HepG2 (cell line): ENCODE measurements around the gene SPRY1. TPM values are rescaled to one million over a fixed set of nuclear protein-coding genes. Genes with fewer than 3 reads are reported as not detected.

ENCODE experiments used
- DNMT3B ChIP-seq: conservative IDR thresholded peaks from 2 replicates; pipeline ENCODE4 v1.6.1; 2016; ENCODE audit warnings: missing biosample characterization, control low read depth
- IRF2 ChIP-seq: IDR thresholded peaks from 2 replicates; pipeline ENCODE4 v1.6.1; 2018; ENCODE audit warnings: missing genetic modification reagents, missing compliant biosample characterization
- KDM6A ChIP-seq: IDR thresholded peaks from 2 replicates; pipeline ENCODE4 v1.6.1; 2016; ENCODE audit warnings: low read depth
- KMT2B ChIP-seq: IDR thresholded peaks from 2 replicates; pipeline ENCODE4 v1.6.1; 2016; ENCODE audit warnings: missing genetic modification reagents, missing compliant biosample characterization
- LRRFIP1 ChIP-seq: sonication (generic); formaldehyde crosslinking; conservative IDR thresholded peaks from 2 replicates; pipeline ENCODE4 v1.4.0; 2020; ENCODE audit warnings: missing genetic modification reagents
- MAFK ChIP-seq, 2 experiments: IDR thresholded peaks in 1 of 2; conservative IDR thresholded peaks in 1 of 2; 2 replicates each; pipeline ENCODE4 v1.6.1; 2011; ENCODE audit warnings: improper control_type of control experiment in 2 of 2, low read length in 2 of 2
- NFRKB ChIP-seq: fragments of 450-650 bp; IDR thresholded peaks from 2 replicates; pipeline ENCODE4 v1.6.1; 2017
- NR2F1 ChIP-seq, 2 experiments: fragments of 450-650 bp in 1 of 2; formaldehyde crosslinking in 1 of 2; IDR thresholded peaks; 2 replicates each; pipeline versions ENCODE4 v1.5.0 to v1.6.1; 2016 to 2020; ENCODE audit warnings: mild to moderate bottlenecking in 1 of 2, missing compliant biosample characterization in 1 of 2, missing genetic modification reagents in 1 of 2, moderate library complexity in 1 of 2
- SMAD3 ChIP-seq: sonication (generic); formaldehyde crosslinking; IDR thresholded peaks from 2 replicates; pipeline ENCODE4 v1.4.0; 2020; ENCODE audit warnings: missing genetic modification reagents
- TRIM24 ChIP-seq: sonication (generic); formaldehyde crosslinking; IDR thresholded peaks from 2 replicates; pipeline ENCODE4 v1.8.0; 2022; ENCODE audit warnings: mild to moderate bottlenecking, missing genetic modification reagents
- ZNF414 ChIP-seq: sonication (generic); formaldehyde crosslinking; IDR thresholded peaks from 2 replicates; pipeline ENCODE4 v1.5.0; 2020; ENCODE audit warnings: missing genetic modification reagents
- ZNF660 ChIP-seq: sonication (generic); formaldehyde crosslinking; IDR thresholded peaks from 2 replicates; pipeline ENCODE4 v1.5.1; 2020; ENCODE audit warnings: mild to moderate bottlenecking, low read depth, missing genetic modification reagents, borderline replicate concordance
- ZNF704 ChIP-seq: sonication (generic); formaldehyde crosslinking; IDR thresholded peaks from 2 replicates; pipeline ENCODE4 v1.8.1; 2023; ENCODE audit warnings: mild to moderate bottlenecking, inconsistent platforms, moderate library complexity, missing genetic modification reagents, borderline replicate concordance
- polyA plus RNA-seq, 8 experiments: library from polyadenylated mRNA; depleted of rRNA in 3 of 8; stranded (reverse) in 7 of 8; unstranded in 1 of 8; fragments of >200 nt; fragmentation: Illumina TruSeq in 4 of 8; extraction: Trizol in 4 of 8; gene quantifications; 2 replicates each; pipeline versions ENCODE4 v1.2.1 to v1.2.3, GENCODE V29; 2011 to 2016; ENCODE audit warnings: low read depth in 4 of 8, missing spikeins in 1 of 8, mixed read lengths in 1 of 8; ENCODE audit not compliant: insufficient read depth in 1 of 8
- total RNA-seq, 5 experiments: library from RNA; depleted of rRNA; stranded (reverse); fragments of >200 nt; fragmentation: Illumina TruSeq; extraction: Trizol; gene quantifications; 2 replicates each; pipeline ENCODE4 v1.2.3, GENCODE V29; 2016; ENCODE audit warnings: low read depth in 1 of 5
- TF ChIP-seq, protein P1 (sequence below): IDR thresholded peaks from 2 replicates; pipeline ENCODE4 v1.6.1; 2018; ENCODE audit warnings: missing genetic modification reagents, mild to moderate bottlenecking, missing compliant biosample characterization
- TF ChIP-seq, protein P2 (sequence below): sonication (generic); formaldehyde crosslinking; IDR thresholded peaks from 2 replicates; pipeline ENCODE4 v1.4.0; 2020; ENCODE audit warnings: missing genetic modification reagents
- TF ChIP-seq, protein P3 (sequence below): sonication (generic); formaldehyde crosslinking; IDR thresholded peaks from 2 replicates; pipeline ENCODE4 v1.4.0; 2020; ENCODE audit warnings: missing genetic modification reagents
- TF ChIP-seq, protein P4 (sequence below): IDR thresholded peaks from 2 replicates; pipeline ENCODE4 v1.6.1; 2016; ENCODE audit warnings: low read depth, control low read depth
- TF ChIP-seq, protein P5 (sequence below): sonication (generic); formaldehyde crosslinking; IDR thresholded peaks from 2 replicates; pipeline ENCODE4 v1.5.0; 2020; ENCODE audit warnings: missing genetic modification reagents, mild to moderate bottlenecking, borderline replicate concordance

Gene SPRY1
- total and polyA plus RNA-seq, 2 of the 13 experiments (the other 11 are each of a cell fraction or from before 2014, with no cell fraction given) = 24.7 to 33.4 TPM

DNA sequence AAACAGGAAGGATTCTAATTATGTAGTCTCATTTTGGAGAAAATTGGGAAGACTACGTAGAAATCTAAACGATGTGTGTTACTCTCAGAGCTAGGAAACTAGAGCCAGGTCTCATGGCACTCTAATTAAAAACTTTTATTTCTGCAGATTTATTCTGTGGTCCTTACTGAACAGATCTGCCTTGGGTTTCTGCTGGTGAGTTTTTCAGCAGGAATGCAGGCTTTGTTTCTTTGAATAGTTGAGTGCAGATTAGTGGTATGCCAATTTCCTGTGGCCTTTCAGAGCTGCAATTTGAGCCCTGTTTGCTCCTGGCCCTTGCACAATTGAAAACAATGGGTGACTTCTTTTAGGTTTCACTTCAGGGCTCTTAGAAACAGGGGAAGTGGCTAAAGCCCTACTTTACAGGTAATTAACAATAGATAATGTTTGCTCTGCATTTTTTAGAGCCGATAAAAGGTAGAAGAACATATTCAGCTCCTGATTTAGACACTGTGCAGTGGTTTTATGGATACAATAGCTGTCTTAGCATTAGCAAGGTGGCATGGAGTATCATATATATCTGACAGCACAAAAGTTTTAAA is 21.8 kb downstream of the SPRY1 start (continued):
- TF ChIP-seq MAFK (conservative IDR thresholded peaks at IDR 0.05 in 1 of 2, IDR thresholded peaks at IDR 0.05 in 1 of 2; ENCODE audit: low read length in 2 of 2) (peak in 1 of 2 experiments; percentile 17; a peak in 2 of 4 replicates), ZNF660 (CRISPR knock-in tag) (no peak), KDM6A (0 out of 2 replicates have a peak, but pooled peaks have one; percentile 20), NFRKB (no peak), SMAD3 (CRISPR knock-in tag) (peak; percentile 66; the same call in 1 of the 2 replicates), TRIM24 (CRISPR knock-in tag) (no peak), ZNF414 (CRISPR knock-in tag) (no peak), ZNF704 (CRISPR knock-in tag) (no peak), LRRFIP1 (CRISPR knock-in tag) (no peak), DNMT3B (CRISPR knock-in tag) (0 out of 2 replicates have a peak, but pooled peaks have one; percentile 14), NR2F1 (CRISPR knock-in tag; IDR thresholded peaks at IDR 0.05) (peak in 1 of 2 experiments; percentile 11; a peak in 1 of 4 replicates), KMT2B (CRISPR knock-in tag) (no peak), IRF2 (peak; percentile 74)
- TF ChIP-seq, protein P1, sequence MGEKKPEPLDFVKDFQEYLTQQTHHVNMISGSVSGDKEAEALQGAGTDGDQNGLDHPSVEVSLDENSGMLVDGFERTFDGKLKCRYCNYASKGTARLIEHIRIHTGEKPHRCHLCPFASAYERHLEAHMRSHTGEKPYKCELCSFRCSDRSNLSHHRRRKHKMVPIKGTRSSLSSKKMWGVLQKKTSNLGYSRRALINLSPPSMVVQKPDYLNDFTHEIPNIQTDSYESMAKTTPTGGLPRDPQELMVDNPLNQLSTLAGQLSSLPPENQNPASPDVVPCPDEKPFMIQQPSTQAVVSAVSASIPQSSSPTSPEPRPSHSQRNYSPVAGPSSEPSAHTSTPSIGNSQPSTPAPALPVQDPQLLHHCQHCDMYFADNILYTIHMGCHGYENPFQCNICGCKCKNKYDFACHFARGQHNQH (CRISPR knock-in tag) = peak; percentile 47; the same call in 1 of the 2 replicates
- TF ChIP-seq, protein P2, sequence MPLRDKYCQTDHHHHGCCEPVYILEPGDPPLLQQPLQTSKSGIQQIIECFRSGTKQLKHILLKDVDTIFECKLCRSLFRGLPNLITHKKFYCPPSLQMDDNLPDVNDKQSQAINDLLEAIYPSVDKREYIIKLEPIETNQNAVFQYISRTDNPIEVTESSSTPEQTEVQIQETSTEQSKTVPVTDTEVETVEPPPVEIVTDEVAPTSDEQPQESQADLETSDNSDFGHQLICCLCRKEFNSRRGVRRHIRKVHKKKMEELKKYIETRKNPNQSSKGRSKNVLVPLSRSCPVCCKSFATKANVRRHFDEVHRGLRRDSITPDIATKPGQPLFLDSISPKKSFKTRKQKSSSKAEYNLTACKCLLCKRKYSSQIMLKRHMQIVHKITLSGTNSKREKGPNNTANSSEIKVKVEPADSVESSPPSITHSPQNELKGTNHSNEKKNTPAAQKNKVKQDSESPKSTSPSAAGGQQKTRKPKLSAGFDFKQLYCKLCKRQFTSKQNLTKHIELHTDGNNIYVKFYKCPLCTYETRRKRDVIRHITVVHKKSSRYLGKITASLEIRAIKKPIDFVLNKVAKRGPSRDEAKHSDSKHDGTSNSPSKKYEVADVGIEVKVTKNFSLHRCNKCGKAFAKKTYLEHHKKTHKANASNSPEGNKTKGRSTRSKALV = 0 out of 2 replicates have a peak, but pooled peaks have one; percentile 35
- TF ChIP-seq, protein P3, sequence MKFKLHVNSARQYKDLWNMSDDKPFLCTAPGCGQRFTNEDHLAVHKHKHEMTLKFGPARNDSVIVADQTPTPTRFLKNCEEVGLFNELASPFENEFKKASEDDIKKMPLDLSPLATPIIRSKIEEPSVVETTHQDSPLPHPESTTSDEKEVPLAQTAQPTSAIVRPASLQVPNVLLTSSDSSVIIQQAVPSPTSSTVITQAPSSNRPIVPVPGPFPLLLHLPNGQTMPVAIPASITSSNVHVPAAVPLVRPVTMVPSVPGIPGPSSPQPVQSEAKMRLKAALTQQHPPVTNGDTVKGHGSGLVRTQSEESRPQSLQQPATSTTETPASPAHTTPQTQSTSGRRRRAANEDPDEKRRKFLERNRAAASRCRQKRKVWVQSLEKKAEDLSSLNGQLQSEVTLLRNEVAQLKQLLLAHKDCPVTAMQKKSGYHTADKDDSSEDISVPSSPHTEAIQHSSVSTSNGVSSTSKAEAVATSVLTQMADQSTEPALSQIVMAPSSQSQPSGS (CRISPR knock-in tag) = peak; percentile 71; the same call in 1 of the 2 replicates
- TF ChIP-seq, protein P4, sequence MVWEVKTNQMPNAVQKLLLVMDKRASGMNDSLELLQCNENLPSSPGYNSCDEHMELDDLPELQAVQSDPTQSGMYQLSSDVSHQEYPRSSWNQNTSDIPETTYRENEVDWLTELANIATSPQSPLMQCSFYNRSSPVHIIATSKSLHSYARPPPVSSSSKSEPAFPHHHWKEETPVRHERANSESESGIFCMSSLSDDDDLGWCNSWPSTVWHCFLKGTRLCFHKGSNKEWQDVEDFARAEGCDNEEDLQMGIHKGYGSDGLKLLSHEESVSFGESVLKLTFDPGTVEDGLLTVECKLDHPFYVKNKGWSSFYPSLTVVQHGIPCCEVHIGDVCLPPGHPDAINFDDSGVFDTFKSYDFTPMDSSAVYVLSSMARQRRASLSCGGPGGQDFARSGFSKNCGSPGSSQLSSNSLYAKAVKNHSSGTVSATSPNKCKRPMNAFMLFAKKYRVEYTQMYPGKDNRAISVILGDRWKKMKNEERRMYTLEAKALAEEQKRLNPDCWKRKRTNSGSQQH (CRISPR knock-in tag) = no peak
- TF ChIP-seq, protein P5, sequence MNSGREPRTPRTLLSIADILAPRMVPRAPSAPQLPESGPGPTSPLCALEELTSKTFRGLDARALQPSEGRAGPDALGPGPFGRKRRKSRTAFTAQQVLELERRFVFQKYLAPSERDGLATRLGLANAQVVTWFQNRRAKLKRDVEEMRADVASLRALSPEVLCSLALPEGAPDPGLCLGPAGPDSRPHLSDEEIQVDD (CRISPR knock-in tag) = no peak
